ENCODE data around the gene ZFAND6. TPM values are rescaled to one million over a fixed set of nuclear protein-coding genes. Genes with fewer than 3 reads are reported as not detected.

The ZFAND6 gene
- total RNA-seq, 1 experiment from 2014 or later: 57.6 TPM

- Mint-ChIP-seq H3K9me3 (ENCODE audit: unreplicated experiment) (no peaks in the 10 kb centered on the region), H3K27me3 (ENCODE audit: insufficient read depth, unreplicated experiment) (no peaks in the 10 kb centered on the region), H3K36me3 (ENCODE audit: insufficient read depth, unreplicated experiment) (peaks cover 6% of the 10 kb centered on the region), H3K4me3 (ENCODE audit: unreplicated experiment) (no peak overlapping the region), H3K27ac (ENCODE audit: low read depth, unreplicated experiment) (no peak overlapping the region), H3K4me1 (ENCODE audit: insufficient read depth, unreplicated experiment) (peaks cover 21% of the 10 kb centered on the region)
- POLR2A ChIA-PET: interaction anchor here (0.7 kb wide), 1 partner anchor 15 kb away, joined by 3 read pairs; no protein-coding TSS in a partner anchor
- TF ChIP-seq CTCF (IDR thresholded peaks at IDR 0.05; ENCODE audit: unreplicated experiment): no peak
- no TSS peak for BruUV-seq (replicated peaks)
- intact Hi-C loops (cut with micrococcal nuclease): loop anchor here (5.0 kb wide), 1 partner anchor 35 kb away; no protein-coding TSS in a partner anchor
- no peak for DNase-seq (ENCODE audit: unreplicated experiment)
- CTCF ChIA-PET: interaction anchor here (0.8 to 0.9 kb wide), 2 partner anchors 44 to 775 kb away, joined by 3 read pairs; no protein-coding TSS in a partner anchor
These were observed 48.3 kb downstream of the ZFAND6 start for GRCh38 chr15:80107774-80108173.

- intact Hi-C loops (cut with micrococcal nuclease): loop anchor here (5.0 kb wide), 1 partner anchor 37 kb away; no protein-coding TSS in a partner anchor
- ChIA-PET CTCF (no interaction called here), POLR2A (no interaction called here)
- no peak for TF ChIP-seq CTCF (IDR thresholded peaks at IDR 0.05; ENCODE audit: unreplicated experiment)
- no TSS peak for BruUV-seq (replicated peaks)
- Mint-ChIP-seq H3K27me3 (ENCODE audit: insufficient read depth, unreplicated experiment) (no peaks in the 10 kb centered on the region), H3K9me3 (ENCODE audit: unreplicated experiment) (no peaks in the 10 kb centered on the region), H3K4me1 (ENCODE audit: insufficient read depth, unreplicated experiment) (peaks cover 28% of the 10 kb centered on the region), H3K27ac (ENCODE audit: low read depth, unreplicated experiment) (no peak overlapping the region), H3K4me3 (ENCODE audit: unreplicated experiment) (no peak overlapping the region), H3K36me3 (ENCODE audit: insufficient read depth, unreplicated experiment) (peaks cover 6% of the 10 kb centered on the region)
- DNase-seq (ENCODE audit: unreplicated experiment): no peak
These were observed 49.9 kb downstream of the ZFAND6 start for GRCh38 chr15:80109388-80109787.

- no peak overlapping the region for H3K27ac Mint-ChIP-seq (ENCODE audit: low read depth, unreplicated experiment)
- peaks cover 6% of the 10 kb centered on the region for H3K36me3 Mint-ChIP-seq (ENCODE audit: insufficient read depth, unreplicated experiment)
- intact Hi-C loops (cut with micrococcal nuclease): no loop called here
- DNase-seq (ENCODE audit: unreplicated experiment): no peak
- BruUV-seq (replicated peaks): no TSS peak
- POLR2A ChIA-PET: interaction anchor here (0.6 kb wide), 1 partner anchor 36 kb away, joined by 3 read pairs; no protein-coding TSS in a partner anchor
- H3K4me3 Mint-ChIP-seq (ENCODE audit: unreplicated experiment): no peak overlapping the region
- no peaks in the 10 kb centered on the region for H3K27me3 Mint-ChIP-seq (ENCODE audit: insufficient read depth, unreplicated experiment)
- H3K4me1 Mint-ChIP-seq (ENCODE audit: insufficient read depth, unreplicated experiment): peaks cover 19% of the 10 kb centered on the region
- CTCF ChIA-PET: no interaction called here
- TF ChIP-seq CTCF (IDR thresholded peaks at IDR 0.05; ENCODE audit: unreplicated experiment): no peak
- no peaks in the 10 kb centered on the region for H3K9me3 Mint-ChIP-seq (ENCODE audit: unreplicated experiment)
These were observed 51.4 kb downstream of the ZFAND6 start for GRCh38 chr15:80110920-80111319.

GRCh38 chr15:80114114-80114513 lies 54.6 kb downstream of the ZFAND6 start:
- H3K9me3 Mint-ChIP-seq (ENCODE audit: unreplicated experiment): no peaks in the 10 kb centered on the region
- H3K27me3 Mint-ChIP-seq (ENCODE audit: insufficient read depth, unreplicated experiment): no peaks in the 10 kb centered on the region
- intact Hi-C loops (cut with micrococcal nuclease): no loop called here
- ChIA-PET POLR2A (interaction anchor here (0.5 kb wide), 1 partner anchor 11 kb away, joined by 3 read pairs; no protein-coding TSS in a partner anchor), CTCF (interaction anchor here (0.6 to 0.7 kb wide), 2 partner anchors 75 to 735 kb away, joined by 3 to 4 read pairs; no protein-coding TSS in a partner anchor)
- H3K4me1 Mint-ChIP-seq (ENCODE audit: insufficient read depth, unreplicated experiment): peaks cover 9% of the 10 kb centered on the region
- BruUV-seq (replicated peaks): no TSS peak
- no peak overlapping the region for H3K4me3 Mint-ChIP-seq (ENCODE audit: unreplicated experiment)
- no peak for DNase-seq (ENCODE audit: unreplicated experiment)
- peaks cover 6% of the 10 kb centered on the region for H3K36me3 Mint-ChIP-seq (ENCODE audit: insufficient read depth, unreplicated experiment)
- no peak for TF ChIP-seq CTCF (IDR thresholded peaks at IDR 0.05; ENCODE audit: unreplicated experiment)
- H3K27ac Mint-ChIP-seq (ENCODE audit: low read depth, unreplicated experiment): no peak overlapping the region

All from MCF 10A (cell line).